SK-N-SH treated with all-trans-retinoic acid at 6 μM for 48 hours (cell line): ENCODE data around the gene NKRF.
A peak's percentile ranks its signal among the peaks of the same experiment; 100 is the strongest.

ENCODE experiments used
- ATAC-seq: fragments of 200-7000 bp; cut with Tn5 transposase; 3 replicates; pipeline ENCODE4 v1.9.1; 2020; ENCODE audit warnings: mild to moderate bottlenecking, moderate library complexity
- ARNTL ChIP-seq: fragments of 450-650 bp; formaldehyde crosslinking; IDR thresholded peaks from 2 replicates; pipeline ENCODE4 v1.5.0; 2020; ENCODE audit warnings: low read depth, mild to moderate bottlenecking, moderate library complexity, borderline replicate concordance
- BACH2 ChIP-seq: fragments of 250-450 bp; sonication (Bioruptor Pico); IDR thresholded peaks from 2 replicates; pipeline ENCODE4 v1.9.0; 2021; ENCODE audit warnings: mild to moderate bottlenecking, borderline replicate concordance
- CREB5 ChIP-seq: fragments of 250-450 bp; sonication (Bioruptor Pico); IDR thresholded peaks from 2 replicates; pipeline ENCODE4 v1.5.1; 2020; ENCODE audit warnings: low read depth, mild to moderate bottlenecking, moderate library complexity
- CSDC2 ChIP-seq: fragments of 250-450 bp; sonication (Bioruptor Pico); IDR thresholded peaks from 2 replicates; pipeline ENCODE4 v1.5.0; 2020; ENCODE audit warnings: mild to moderate bottlenecking, moderate library complexity
- ESRRG ChIP-seq: fragments of 250-450 bp; sonication (Bioruptor Pico); IDR thresholded peaks from 2 replicates; pipeline ENCODE4 v1.6.1; 2021; ENCODE audit warnings: mild to moderate bottlenecking
- GLIS3 ChIP-seq: fragments of 250-450 bp; sonication (Bioruptor Pico); IDR thresholded peaks from 2 replicates; pipeline ENCODE4 v1.5.0; 2020; ENCODE audit warnings: mild to moderate bottlenecking, moderate library complexity
- ISL1 ChIP-seq: fragments of 250-450 bp; sonication (Bioruptor Pico); IDR thresholded peaks from 2 replicates; pipeline ENCODE4 v2.1.2; 2022; ENCODE audit warnings: mild to moderate bottlenecking, moderate library complexity
- OSR1 ChIP-seq: fragments of 250-450 bp; sonication (Bioruptor Pico); IDR thresholded peaks from 2 replicates; pipeline ENCODE4 v1.8.0; 2022; ENCODE audit warnings: moderate library complexity, mild to moderate bottlenecking, inconsistent platforms
- PPARA ChIP-seq: fragments of 250-450 bp; sonication (Bioruptor Pico); IDR thresholded peaks from 2 replicates; pipeline ENCODE4 v1.5.0; 2020; ENCODE audit warnings: mild to moderate bottlenecking, borderline replicate concordance
- RARB ChIP-seq: fragments of 250-450 bp; sonication (Bioruptor Pico); IDR thresholded peaks from 2 replicates; pipeline ENCODE4 v1.8.0; 2021; ENCODE audit warnings: mild to moderate bottlenecking, moderate library complexity
- SNAI2 ChIP-seq: fragments of 250-450 bp; sonication (Bioruptor Pico); IDR thresholded peaks from 2 replicates; pipeline ENCODE4 v1.5.0; 2020; ENCODE audit warnings: mild to moderate bottlenecking, moderate library complexity
- TCF4 ChIP-seq: fragments of 250-450 bp; sonication (Bioruptor Pico); IDR thresholded peaks from 2 replicates; pipeline ENCODE4 v1.8.0; 2021; ENCODE audit warnings: mild to moderate bottlenecking, moderate library complexity, borderline replicate concordance
- TSHZ2 ChIP-seq: fragments of 250-450 bp; sonication (Bioruptor Pico); IDR thresholded peaks from 2 replicates; pipeline ENCODE4 v1.5.0; 2020; ENCODE audit warnings: mild to moderate bottlenecking, moderate library complexity
- ZC3H10 ChIP-seq: fragments of 250-450 bp; sonication (Bioruptor Pico); IDR thresholded peaks from 2 replicates; pipeline ENCODE4 v1.5.1; 2021; ENCODE audit warnings: mild to moderate bottlenecking, moderate library complexity
- ZFP3 ChIP-seq: fragments of 250-450 bp; sonication (Bioruptor Pico); IDR thresholded peaks from 2 replicates; pipeline ENCODE4 v1.5.0; 2020; ENCODE audit warnings: mild to moderate bottlenecking, moderate library complexity
- ZFP30 ChIP-seq: fragments of 450-650 bp; formaldehyde crosslinking; IDR thresholded peaks from 2 replicates; pipeline ENCODE4 v1.5.0; 2022; ENCODE audit warnings: mild to moderate bottlenecking, moderate library complexity
- ZNF565 ChIP-seq: fragments of 450-650 bp; formaldehyde crosslinking; conservative IDR thresholded peaks from 2 replicates; pipeline ENCODE4 v1.5.0; 2020; ENCODE audit warnings: low read depth, mild to moderate bottlenecking, moderate library complexity
- ZNF70 ChIP-seq: fragments of 450-650 bp; formaldehyde crosslinking; IDR thresholded peaks from 2 replicates; pipeline ENCODE4 v1.5.0; 2020; ENCODE audit warnings: mild to moderate bottlenecking, moderate library complexity
- ZNF8 ChIP-seq: fragments of 450-650 bp; formaldehyde crosslinking; IDR thresholded peaks from 2 replicates; pipeline ENCODE4 v1.5.0; 2020; ENCODE audit warnings: mild to moderate bottlenecking, moderate library complexity
- TF ChIP-seq, protein P1 (sequence below): fragments of 250-450 bp; sonication (Bioruptor Pico); IDR thresholded peaks from 2 replicates; pipeline ENCODE4 v1.8.0; 2021; ENCODE audit warnings: low read depth, mild to moderate bottlenecking, moderate library complexity, borderline replicate concordance
- TF ChIP-seq, protein P2 (sequence below): fragments of 250-450 bp; sonication (Bioruptor Pico); IDR thresholded peaks from 2 replicates; pipeline ENCODE4 v1.8.0; 2020; ENCODE audit warnings: mild to moderate bottlenecking, moderate library complexity, borderline replicate concordance
- TF ChIP-seq, protein P3 (sequence below): fragments of 250-450 bp; sonication (Bioruptor Pico); IDR thresholded peaks from 2 replicates; pipeline ENCODE4 v1.5.1; 2021; ENCODE audit warnings: mild to moderate bottlenecking, moderate library complexity

The NKRF gene

DNA sequence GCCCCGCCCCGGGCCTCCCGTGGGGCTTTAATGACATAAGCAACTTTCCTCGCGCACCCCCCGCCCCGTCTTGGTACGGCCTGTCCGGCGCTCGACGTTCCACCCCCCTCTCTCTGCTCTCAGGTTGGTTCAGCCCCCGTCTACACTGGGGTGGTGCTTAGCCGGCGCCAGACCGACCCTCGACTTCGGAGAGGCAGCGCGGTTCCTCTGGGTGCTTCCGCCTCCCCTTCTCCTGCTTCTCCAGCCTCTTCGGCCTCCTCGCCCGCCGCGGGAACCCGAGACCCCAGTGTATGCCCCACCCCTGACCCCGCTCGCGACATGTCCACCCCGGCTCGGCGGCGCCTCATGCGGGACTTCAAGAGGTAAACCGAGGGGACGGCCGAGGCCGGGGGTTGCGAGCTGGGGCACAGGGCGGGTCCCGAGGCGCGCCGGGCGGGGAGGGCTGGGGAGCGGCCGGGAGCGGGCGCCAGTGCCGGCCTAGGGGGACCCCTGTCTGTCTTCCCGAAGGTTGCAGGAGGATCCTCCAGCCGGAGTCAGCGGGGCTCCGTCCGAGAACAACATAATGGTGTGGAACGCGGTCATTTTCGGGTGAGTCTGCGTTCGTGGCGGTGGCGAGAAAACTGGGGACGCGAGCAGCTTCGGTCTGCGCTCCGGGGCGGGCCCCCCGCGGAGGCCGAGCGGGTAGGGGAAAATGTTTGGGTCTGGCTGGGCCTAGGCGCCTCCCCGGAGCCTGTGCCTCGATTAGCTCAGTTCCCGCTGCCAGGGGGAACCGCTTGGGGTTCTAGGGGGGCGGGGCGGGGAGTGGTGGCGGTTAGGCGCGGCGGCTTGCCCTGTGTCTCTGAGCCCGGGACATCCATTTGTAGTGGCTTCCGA lies 31.6 kb downstream of the NKRF start, which contains the start of gene UBE2A:
TSS of gene UBE2A (plus strand) at position 170 of the 873 bp plus-strand sequence. CDS start at position 319, 149 bp downstream.
- TF ChIP-seq OSR1 (CRISPR knock-in tag) = no peak
- TF ChIP-seq, protein P1, sequence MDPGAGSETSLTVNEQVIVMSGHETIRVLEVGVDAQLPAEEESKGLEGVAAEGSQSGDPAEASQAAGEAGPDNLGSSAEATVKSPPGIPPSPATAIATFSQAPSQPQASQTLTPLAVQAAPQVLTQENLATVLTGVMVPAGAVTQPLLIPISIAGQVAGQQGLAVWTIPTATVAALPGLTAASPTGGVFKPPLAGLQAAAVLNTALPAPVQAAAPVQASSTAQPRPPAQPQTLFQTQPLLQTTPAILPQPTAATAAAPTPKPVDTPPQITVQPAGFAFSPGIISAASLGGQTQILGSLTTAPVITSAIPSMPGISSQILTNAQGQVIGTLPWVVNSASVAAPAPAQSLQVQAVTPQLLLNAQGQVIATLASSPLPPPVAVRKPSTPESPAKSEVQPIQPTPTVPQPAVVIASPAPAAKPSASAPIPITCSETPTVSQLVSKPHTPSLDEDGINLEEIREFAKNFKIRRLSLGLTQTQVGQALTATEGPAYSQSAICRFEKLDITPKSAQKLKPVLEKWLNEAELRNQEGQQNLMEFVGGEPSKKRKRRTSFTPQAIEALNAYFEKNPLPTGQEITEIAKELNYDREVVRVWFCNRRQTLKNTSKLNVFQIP = no peak
- no peak for TF ChIP-seq ZC3H10 (CRISPR knock-in tag)
- TF ChIP-seq, protein P2, sequence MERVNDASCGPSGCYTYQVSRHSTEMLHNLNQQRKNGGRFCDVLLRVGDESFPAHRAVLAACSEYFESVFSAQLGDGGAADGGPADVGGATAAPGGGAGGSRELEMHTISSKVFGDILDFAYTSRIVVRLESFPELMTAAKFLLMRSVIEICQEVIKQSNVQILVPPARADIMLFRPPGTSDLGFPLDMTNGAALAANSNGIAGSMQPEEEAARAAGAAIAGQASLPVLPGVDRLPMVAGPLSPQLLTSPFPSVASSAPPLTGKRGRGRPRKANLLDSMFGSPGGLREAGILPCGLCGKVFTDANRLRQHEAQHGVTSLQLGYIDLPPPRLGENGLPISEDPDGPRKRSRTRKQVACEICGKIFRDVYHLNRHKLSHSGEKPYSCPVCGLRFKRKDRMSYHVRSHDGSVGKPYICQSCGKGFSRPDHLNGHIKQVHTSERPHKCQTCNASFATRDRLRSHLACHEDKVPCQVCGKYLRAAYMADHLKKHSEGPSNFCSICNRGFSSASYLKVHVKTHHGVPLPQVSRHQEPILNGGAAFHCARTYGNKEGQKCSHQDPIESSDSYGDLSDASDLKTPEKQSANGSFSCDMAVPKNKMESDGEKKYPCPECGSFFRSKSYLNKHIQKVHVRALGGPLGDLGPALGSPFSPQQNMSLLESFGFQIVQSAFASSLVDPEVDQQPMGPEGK (CRISPR knock-in tag) = no peak
- TF ChIP-seq TSHZ2 = no peak
- no peak for TF ChIP-seq ZNF565 (CRISPR knock-in tag)
- TF ChIP-seq, protein P3, sequence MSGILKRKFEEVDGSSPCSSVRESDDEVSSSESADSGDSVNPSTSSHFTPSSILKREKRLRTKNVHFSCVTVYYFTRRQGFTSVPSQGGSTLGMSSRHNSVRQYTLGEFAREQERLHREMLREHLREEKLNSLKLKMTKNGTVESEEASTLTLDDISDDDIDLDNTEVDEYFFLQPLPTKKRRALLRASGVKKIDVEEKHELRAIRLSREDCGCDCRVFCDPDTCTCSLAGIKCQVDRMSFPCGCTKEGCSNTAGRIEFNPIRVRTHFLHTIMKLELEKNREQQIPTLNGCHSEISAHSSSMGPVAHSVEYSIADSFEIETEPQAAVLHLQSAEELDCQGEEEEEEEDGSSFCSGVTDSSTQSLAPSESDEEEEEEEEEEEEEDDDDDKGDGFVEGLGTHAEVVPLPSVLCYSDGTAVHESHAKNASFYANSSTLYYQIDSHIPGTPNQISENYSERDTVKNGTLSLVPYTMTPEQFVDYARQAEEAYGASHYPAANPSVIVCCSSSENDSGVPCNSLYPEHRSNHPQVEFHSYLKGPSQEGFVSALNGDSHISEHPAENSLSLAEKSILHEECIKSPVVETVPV (CRISPR knock-in tag) = no peak
- no peak for TF ChIP-seq CSDC2 (CRISPR knock-in tag)
- no peak for TF ChIP-seq ZNF8 (CRISPR knock-in tag)
- TF ChIP-seq TCF4 (CRISPR knock-in tag) = no peak
- no peak for TF ChIP-seq ARNTL (CRISPR knock-in tag)
- no peak for TF ChIP-seq ZNF70 (CRISPR knock-in tag)
- TF ChIP-seq SNAI2 (CRISPR knock-in tag) = no peak
- no peak for TF ChIP-seq CREB5
- no peak for TF ChIP-seq ZFP30 (CRISPR knock-in tag)
- TF ChIP-seq ZFP3 (CRISPR knock-in tag) = no peak
- TF ChIP-seq BACH2 (CRISPR knock-in tag) = no peak
- no peak for TF ChIP-seq RARB (CRISPR knock-in tag)
- TF ChIP-seq ISL1 (CRISPR knock-in tag) = no peak
- TF ChIP-seq GLIS3 = no peak
- ATAC-seq = peak; percentile 90

- peak; percentile 62 for ATAC-seq
- 0 out of 2 replicates have a peak, but pooled peaks have one; percentile 10 for TF ChIP-seq ZNF70 (CRISPR knock-in tag)
- TF ChIP-seq ZC3H10 (CRISPR knock-in tag) = no peak
Measured at GRCh38 chrX:119573840-119574393, 32.3 kb downstream of the NKRF start.

- ATAC-seq = no peak
- TF ChIP-seq ZFP30 (CRISPR knock-in tag) (no peak), ESRRG (CRISPR knock-in tag) (no peak), ZC3H10 (CRISPR knock-in tag) (no peak), CSDC2 (CRISPR knock-in tag) (no peak), SNAI2 (CRISPR knock-in tag) (no peak), ISL1 (CRISPR knock-in tag) (no peak), PPARA (CRISPR knock-in tag) (no peak), OSR1 (CRISPR knock-in tag) (no peak), ARNTL (CRISPR knock-in tag) (no peak), RARB (CRISPR knock-in tag) (no peak), GLIS3 (no peak), ZNF70 (CRISPR knock-in tag) (no peak)
- TF ChIP-seq, protein P1 = no peak
- TF ChIP-seq, protein P2 (CRISPR knock-in tag) = no peak
- TF ChIP-seq, all 23 proteins: peak for 0
Measured at GRCh38 chrX:119573222-119573621, 33.0 kb downstream of the NKRF start.
